Activated T-cell treated with anti-CD3 and anti-CD28 coated beads, Interleukin-2, amount 50 U/mL, for 48 hours (primary cell): ENCODE measurements around the gene LGALS3BP.

Source experiments
- DNase-seq, 2 experiments: peaks; one replicate each; pipeline ENCODE4 v3.0.0-alpha.2; 2020

LGALS3BP gene

DNA sequence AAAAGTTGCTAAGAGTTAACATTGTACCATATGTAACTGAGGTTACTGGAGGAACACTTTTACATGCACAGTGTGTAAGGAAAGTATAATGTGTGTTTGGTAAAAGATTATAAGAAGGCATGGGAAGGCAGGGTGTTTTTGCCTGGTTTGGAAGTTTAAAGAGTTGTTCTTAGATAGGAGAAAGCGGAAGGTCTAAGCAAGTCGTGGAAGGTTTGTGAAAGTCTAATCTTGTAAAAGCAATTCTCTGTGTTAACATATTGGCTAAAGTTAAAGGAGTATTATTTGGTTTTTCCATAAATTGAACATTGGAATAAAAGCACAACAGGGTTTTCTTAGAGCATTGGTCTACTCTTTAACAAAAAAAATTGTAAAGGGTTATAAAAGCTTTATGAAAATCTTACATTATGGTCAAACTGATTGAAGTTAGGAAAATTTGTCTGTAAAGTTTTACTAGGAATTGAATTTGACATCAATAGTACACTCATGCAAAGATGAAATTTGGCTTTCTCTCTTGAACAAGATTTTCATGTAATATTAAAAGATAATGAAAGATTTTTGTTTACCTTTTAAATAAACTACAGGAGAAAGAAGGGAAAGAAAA is 34.5 kb upstream of the LGALS3BP start:
- DNase-seq, result no peak

DNA sequence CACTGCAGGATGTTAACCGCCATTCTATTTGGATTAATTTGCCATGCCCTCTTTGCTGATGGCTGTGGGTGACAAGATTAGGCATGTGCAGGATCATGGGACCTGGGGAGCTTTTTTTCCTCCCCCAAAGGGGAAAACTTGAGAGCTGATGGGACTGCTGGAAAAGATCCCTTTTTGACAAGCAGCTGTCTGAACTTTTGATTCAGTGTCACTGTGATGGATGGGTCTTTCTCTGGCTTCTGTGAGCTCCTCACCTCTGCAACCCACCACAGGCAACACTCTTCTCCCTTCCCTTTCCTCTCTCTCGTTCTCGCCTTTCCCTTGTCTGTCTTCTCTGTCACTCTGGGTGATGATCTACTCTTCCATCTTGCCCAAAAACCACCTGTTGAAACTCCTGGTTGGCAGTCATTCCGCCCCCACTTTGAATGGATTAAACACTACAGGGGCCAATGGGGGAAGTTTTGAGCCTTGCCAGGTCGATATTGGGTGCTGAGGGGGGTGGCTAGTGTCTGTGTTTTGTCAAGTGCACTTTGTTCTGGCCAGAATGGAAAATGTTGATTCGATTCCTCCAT is 32.9 kb upstream of the LGALS3BP start:
- no peak for DNase-seq

DNA sequence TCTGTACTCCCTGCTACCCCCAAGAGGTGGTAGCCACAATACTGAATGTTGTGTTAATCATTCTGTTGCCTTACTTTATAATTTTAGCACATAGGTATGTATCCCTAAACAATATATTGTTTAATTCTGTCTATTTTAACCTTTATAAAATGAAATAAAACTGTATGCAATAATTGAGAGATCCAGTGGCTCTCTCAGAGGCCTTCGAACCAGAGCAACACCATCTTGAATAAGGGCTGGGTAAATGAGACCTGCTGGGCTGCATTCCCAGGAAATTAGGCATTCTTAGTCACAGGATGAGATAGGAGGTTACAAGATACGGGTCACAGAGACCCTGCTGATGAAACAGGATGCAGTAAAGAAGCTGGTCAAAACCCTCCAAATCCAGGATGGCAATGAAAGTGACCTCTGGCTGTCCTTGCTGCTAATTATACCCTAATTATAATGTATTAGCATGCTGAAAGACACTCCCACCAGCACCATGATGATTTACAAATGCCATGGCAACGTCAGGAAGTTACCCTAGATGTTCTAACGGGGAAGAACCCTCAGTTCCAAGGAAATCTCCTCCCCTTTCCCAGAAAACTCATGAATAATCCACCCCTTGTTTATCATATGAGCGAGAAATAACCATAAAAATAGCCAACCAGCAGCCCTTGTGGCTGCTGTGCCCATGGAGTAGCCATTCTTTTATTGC is 31.9 kb upstream of the LGALS3BP start:
- DNase-seq, result no peak

DNA sequence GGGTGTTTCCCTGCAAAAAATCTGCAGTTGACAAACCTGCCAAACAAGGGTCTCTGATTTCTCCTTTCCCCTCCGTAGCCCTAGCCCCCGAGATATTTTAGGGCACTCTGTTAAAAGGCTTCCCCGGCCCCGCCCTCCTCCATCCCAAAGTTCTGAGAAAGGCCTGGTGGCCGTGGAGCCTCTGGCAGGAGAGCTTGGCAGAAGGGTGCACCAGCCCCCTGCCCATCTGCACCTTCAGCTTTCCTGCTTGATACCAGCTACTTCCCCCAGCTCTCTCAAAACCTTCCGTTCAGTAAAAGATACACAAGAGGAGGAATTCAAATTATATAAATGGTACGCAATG is 30.6 kb upstream of the LGALS3BP start:
- DNase-seq, result no peak

DNA sequence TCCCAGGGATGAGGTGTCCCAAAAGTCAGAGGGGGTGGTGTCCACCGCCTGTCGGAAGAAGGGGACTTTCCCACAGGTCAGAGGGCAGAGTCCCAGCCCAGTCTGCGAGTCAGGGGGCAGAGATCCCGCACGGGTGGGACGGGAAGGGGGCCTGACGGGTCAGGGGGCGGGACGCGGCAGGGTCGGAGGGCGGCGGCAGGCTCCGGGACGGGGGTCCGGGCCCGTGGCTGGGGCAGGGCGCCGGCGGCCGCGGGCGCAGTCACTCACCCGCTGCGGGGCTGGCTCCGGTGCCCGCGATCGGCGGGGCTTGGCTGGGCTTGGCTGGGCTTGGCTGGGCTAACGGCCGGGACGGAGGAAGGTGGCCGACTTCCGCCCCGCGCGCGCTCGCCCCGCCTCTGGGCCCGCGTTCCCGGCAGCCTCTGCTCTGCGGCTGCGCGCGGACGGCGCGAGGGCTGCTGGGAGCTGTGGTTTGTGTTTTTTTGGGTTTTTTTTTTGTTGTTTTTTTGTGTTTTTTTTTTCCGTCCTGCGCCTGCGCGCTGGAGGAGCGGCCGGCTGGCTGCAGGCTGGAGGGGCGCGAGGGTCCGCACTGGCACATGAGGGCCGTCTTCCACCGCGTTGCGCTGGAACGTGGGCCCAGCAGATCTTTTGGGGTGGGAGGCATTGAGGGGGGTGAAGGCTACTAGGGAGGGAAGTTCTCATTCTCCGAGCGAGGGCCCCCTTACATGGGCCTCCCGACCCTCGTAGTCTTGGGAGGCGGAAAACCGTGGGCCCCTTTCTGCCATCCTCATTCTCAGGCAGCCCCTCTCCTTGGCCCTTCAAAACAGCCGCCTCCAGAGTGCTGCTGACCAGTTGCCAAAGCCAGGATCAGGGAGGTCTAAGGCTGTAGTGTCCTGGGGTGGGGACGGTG is 29.9 kb upstream of the LGALS3BP start, which contains the start of gene CANT1:
Gene CANT1, minus strand, starts transcription at position 368 of the 907 bp plus-strand sequence. CDS start 12,142 bp downstream, outside the sequence.
- peak; percentile 85 to 90 for DNase-seq

DNA sequence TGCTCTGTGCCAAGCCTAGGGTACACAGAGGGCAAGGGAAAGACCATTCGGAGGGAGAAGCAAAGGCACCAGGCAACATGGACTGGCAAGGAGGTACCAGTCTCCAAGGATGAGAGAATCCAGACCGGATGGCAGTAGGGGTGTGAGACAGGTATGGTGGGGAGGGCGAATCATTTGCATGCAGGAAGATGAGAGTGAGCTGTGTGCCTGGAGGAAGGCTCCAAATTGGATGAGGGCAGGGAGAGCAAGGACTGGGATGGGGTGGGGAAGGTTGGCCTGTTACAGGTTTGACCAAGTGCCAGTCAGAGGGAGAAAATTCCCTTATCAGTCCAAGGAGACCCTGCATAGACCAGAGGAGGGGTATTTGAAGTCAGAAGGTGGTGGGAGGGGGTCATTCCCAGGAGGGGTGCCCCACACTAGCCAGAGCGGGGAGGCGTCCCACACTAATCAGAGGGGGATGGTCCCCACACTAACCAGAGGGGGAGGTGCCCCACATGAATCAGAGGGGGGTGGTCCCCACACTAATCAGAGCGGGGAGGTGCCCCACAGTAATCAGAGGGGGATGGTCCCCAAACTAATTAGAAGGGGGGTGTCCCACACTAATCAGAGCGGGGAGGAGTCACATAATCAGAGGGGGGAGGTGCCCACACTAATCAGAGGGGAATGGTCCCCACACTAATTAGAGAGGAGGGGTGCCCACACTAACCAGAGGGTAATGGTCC is 29.1 kb upstream of the LGALS3BP start:
- no peak for DNase-seq

DNA sequence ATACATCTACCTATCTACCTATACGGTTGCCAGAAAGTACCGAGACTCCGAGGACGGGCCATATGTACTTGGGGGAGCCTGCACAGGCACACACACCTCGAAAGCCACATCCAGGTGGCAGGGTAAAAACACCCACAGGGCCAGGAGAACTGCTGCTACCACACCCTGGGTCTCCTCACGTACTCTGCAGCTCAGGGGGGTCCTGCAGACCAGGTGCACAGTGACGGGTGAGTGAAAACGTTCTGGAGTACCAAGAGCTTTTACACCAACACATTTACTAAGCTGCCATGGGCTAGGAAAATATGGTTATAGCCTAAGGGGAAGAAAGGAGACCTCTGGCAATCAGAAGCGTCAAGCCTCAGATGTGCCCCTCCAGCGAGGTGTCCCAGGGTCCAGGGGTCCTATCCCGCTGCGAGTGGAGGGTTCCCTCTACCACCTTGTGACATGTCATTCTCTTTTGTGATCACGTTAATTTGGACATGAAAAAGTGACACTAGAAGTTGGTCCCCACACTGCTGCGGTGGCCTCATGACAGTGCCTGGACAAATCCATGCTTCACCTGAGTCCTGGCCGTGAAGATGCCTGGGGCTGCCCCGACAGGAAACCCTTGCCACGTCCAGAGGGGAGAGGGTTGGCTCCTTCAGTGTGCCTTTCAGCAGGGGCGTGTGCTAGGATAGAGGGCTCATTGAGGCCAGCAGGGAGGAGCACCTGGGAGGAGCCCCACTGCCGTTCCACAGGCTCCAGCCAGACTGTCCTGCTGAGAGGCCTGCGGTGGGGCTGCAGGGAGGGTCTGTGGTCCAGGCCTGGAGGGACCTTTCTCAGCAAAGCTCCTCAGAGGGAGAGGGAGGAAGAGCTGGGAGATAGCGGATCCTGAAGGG is 28.0 kb upstream of the LGALS3BP start:
- DNase-seq, result no peak

DNA sequence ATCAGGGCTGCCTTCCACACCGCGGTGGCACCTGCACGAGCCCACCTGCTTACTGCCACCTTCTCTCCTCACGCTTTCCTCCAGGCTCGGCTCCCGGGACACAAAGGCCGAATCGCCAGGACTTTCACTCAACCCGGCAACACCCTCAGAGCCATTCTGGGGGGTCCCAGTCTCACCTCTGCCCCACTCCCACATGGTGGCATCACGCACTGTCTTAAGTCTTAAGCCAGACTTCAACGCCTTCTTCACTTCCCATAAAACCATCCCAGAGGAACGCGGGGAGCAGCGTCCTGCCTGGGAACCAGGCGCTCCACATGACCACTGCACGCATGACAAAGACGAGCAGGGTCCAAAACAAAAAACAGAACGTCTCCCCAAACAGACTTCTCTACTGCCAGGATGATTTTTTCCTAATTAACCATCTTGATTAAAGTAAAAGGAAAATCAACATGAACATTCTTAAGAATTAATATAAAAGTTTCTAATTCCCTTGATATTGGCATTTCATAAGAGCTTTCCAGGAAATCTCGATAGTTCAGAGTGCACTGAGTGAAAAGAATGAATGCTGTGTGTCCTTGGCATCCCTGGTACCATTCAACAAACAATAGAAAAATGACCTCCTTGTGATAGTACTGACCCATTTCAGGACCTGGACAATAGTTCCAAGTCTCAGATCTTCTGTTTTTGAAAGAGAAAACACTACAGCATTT is 27.2 kb upstream of the LGALS3BP start:
- no peak for DNase-seq

DNA sequence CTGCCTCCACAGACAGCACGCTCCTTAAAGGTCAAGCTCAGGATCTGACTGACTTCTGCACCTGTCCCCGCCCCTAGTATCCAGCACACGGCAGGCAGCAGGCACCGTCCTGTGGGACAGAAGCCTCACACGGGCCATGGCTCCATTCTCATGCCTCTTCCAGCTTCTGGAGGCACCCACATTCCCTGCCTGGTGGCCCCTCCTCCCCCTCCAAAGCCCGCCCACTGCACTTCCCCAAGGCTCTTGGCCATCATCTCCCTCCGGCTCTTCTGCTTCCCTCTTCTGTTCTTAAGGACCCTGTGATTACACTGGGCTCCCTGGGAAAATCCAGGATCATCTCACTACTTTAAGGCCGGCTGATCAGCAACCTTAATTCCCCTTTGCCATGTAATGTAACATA is 26.3 kb upstream of the LGALS3BP start:
- no peak for DNase-seq

DNA sequence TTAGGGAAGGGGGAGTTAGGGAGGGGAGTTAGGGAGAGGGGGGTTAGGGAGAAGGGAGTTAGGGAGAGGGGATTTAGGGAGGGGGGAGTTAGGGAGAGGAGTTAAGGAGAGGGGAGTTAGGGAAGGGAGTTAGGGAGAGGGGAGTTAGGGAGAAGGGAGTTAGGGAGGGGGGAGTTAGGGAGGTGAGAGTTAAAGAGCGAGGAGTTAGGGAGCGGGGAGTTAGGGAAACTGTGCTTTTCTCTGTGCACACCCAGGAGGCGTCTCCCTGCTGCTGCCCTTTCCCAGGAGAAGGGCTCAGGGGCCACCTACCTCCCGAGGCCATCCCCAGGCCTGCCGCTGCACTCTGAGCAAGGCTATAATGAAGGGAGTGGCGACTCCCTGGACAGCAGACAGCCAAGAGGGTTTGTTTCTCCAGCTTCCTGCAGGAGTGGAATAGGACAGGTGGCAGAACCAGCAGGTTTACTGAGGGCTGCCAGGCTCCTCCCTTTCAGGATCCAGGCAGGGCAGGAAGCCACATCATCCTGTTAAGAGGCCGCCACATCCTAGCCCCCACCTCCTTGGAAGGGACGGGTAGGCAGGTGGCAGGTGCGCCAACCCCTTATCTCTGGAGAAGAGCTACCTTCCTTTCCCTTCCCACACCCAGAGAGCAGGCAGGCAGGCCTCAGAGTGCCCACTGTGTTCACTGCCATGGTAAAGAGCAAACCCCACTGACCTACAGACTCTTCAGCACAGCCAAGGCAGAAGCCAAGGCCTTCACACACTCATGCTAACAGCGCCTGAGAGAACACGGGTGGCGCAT is 25.5 kb upstream of the LGALS3BP start:
- no peak for DNase-seq

DNA sequence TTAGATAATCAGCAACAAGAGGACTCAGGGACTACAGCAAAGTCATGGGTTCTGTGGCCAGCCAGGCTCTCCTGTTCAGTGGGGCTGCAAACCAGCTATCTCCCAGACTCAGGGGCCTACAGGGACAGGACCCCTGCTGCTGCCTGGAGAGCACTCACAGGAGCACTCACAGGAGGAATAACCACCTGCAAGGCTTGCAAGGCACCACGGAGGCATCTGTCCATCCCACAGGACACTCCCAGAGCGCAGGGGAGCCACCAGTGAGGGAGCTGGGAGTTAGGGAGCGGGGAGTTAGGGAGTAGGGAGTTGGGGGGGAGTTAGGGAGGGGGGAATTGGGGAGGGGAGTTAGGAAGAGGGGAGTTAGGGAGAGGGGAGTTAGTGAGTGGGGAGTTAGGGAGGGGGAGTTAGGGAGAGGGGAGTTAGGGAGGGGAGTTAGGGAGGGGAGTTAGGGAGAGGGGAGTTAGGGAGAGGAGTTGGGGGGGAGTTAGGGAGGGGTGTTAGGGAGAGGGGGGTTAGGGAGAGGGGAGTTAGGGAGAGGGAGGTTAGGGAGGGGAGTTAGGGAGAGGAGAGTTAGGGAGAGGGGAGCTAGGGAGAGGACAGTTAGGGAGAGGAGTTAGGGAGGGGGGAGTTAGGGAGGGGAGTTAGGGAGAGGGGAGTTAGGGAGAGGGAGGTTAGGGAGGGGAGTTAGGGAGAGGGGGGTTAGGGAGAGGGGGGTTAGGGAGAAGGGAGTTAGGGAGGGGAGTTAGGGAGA is 24.1 kb upstream of the LGALS3BP start:
- no peak for DNase-seq

DNA sequence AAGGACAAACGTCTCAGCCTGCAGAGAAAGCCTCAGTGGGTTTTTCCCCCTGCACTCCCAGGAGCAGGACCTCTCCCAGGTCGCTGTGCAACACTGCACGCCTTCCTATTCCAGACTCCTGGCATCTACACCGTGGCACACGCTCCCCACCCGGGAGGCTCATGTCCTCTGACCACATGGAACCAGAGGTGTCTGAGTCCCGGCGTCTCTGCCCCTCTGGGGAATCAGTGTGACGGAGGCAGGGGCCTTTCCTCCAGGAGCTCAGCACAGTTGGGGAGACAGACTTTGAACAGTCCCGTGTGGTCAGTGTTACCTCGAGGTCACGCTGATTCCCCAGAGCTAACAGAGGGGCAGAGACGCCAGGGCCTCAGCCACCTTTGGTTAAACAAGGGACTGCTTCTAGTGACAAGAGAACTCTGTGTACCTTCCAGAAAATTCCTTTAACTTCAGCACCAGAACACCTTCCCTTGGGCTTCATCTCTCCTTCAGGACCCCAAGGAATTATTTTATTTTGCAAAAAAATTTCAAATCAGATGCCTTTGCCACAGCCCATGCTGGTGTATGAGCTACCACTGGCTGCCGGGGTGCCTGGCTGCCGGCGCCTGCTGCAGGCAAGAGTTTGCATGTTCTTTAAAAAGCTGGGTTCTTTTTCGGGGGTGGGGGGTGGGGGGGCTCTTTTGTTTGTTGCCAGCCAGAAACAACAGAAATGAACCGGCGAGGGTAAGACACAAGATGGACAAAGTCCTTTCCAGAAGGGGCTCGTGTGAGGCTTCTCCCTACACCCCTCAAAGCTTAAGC is 23.3 kb upstream of the LGALS3BP start:
- DNase-seq, result no peak

DNA sequence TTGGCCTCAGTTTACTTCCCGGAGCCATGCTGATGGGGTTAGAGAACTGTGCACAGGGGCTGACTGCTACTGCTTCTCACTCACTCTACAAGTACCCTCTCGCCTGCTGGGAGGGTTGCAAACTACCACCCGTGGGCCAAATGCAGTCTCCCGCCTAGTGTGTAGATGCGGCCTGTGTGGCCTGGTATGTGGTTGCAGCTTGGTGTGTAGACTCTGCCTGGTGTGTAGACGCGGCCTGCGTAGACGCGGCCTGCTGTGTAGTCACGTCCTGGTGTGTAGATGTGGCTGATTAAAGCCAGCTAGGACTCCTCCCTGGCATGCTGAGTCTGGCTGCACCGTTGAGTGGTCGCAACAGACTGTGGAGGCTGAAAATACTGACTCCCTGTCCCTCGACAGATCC is 22.6 kb upstream of the LGALS3BP start:
- DNase-seq, result peak in 1 of 2 experiments; percentile 14

DNA sequence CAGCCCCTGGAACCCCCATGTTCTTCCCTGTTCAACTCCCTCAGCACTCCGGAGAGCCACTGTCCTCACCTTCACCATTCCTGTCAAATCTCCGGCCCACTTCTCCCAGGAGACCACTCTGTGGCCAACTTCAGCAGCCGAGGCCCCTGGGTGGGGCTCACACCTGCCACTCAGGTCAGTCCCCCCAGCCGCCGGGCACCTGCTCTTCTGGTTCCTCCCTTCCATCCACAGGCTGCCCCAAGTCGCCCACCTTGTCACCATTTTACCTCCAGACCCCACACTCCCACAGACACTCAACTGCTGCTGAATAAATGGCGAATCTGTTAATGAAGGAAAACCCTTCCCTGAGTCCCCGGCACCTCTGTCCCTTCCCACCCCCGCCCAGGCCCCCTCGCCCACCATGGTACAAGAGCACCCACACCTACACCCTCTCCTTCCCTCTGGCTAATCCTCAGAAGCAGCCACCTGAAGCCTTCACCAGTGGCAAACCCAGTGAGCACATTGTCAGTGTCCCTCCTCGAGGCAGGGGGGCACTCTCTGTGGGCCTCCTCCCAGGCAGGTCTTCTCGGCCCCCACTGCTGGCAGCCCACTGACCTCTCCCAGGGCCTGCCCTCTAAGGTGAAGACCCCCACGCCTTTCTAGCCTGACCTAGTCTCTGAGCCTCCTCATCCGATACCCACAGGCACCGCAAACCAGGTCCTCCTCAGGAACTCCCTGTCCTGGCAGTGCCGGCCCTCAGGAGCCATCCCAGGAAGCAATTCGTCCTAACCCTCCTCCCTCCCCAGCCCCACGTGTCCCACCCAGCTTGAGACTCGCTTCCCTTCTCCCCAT is 21.7 kb upstream of the LGALS3BP start:
- peak in 1 of 2 experiments; percentile 17 for DNase-seq

DNA sequence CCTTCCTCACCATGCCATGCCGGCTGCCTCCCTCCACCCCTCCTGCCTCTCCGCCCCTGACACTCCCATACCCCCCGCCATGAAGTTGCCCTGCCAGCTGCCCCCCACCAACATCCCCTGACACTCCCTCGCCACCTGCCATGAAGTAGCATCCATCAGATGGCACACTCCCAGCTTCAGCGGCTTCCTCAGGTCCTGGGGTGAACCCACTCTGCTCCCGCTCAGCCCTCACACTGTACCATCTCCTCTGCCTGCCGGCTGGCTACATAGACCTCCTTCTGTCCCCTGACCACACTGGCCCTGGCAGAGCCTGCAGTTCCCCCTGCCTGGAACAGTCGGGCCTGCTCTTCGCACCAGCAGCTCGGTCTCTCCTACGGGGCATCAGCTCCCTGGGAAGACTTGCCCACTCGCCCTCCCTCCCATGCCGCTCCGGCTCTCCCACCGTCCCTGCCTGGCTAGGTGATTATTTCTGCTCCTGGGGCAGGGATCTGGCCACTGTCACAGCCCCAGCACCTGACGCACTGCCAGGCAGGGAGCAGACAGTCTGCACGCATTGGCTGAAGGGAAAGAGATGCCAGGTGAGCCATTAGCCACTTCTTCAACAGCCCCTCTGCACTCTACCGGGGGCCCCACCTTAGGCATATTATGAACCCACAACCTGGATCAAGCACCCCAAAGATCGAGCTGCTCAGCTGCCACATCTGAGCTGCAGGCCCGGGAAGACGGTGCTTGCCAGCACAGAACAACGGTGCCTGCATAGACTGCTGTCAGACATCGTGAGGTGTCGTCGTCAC is 20.9 kb upstream of the LGALS3BP start:
- DNase-seq, result peak in 1 of 2 experiments; percentile 12

DNA sequence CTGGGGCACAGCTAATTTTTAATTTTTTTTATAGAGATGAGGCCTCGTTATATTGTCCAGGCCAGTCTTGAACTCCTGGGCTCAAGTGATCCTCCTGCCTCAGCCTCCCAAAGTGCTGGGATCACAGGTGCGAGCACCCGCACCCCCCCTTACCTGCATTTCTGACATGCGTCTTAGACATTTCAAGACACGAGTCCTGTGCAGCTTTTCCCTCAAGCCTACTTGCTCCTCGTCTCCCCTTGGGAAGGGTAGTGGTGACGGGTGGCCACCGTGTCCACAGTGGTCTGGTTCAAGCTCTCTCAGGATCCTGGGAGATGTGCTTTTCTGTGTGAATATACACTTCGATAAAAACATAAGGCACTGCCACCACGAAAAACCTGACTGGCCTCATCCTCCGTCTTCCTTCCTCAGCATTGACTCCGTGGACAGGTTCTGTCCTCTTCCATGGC is 20.2 kb upstream of the LGALS3BP start:
- DNase-seq, result peak in 1 of 2 experiments; percentile 7
